Adrenal gland (tissue), 5 donors: Measurements from ENCODE around the gene BRAT1.

Experiments
- POLR2A ChIP-seq, 2 donors: fragments of 450-650 bp; IDR thresholded peaks; one replicate each; pipeline ENCODE4 v1.6.1; 2017; ENCODE audit warnings: antibody characterized with exemption in 2 of 2, mild to moderate bottlenecking in 2 of 2, moderate library complexity in 1 of 2
- TF ChIP-seq, protein P1 (sequence below), 6 experiments: fragments of 450-650 bp in 4 of 6; fragments of 200-600 bp in 2 of 6; sonication (generic) in 1 of 6; IDR thresholded peaks; 1 replicate in 5 of 6; 2 replicates in 1 of 6; pipeline versions ENCODE4 v1.5.1 to v1.8.0; 2016 to 2021; ENCODE audit warnings: antibody characterized with exemption in 6 of 6, mild to moderate bottlenecking in 2 of 6, moderate library complexity in 1 of 6
- donor health status: DM: no; HTN: no; CAD: no.

DNA sequence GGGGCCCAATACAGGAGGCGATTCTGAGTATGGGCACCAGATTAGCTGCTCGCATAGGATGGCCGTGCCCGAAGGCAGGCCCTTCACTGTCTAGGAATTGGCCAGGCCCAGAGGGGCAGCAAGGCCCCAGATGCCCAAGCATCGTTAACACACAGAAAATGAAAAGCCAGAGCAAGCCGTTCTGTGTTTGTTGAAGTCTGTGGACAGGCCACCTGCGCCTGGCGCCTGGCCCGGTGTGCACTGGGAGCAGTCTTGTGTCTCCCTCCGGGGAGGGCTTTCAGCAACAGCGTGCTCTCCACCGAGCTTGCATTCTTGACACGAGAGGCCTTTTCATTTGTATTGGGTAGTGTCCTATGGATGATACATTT is 41.9 kb upstream of the BRAT1 start:
- TF ChIP-seq, protein P1, sequence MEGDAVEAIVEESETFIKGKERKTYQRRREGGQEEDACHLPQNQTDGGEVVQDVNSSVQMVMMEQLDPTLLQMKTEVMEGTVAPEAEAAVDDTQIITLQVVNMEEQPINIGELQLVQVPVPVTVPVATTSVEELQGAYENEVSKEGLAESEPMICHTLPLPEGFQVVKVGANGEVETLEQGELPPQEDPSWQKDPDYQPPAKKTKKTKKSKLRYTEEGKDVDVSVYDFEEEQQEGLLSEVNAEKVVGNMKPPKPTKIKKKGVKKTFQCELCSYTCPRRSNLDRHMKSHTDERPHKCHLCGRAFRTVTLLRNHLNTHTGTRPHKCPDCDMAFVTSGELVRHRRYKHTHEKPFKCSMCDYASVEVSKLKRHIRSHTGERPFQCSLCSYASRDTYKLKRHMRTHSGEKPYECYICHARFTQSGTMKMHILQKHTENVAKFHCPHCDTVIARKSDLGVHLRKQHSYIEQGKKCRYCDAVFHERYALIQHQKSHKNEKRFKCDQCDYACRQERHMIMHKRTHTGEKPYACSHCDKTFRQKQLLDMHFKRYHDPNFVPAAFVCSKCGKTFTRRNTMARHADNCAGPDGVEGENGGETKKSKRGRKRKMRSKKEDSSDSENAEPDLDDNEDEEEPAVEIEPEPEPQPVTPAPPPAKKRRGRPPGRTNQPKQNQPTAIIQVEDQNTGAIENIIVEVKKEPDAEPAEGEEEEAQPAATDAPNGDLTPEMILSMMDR (IDR thresholded peaks at IDR 0.05) = no peak
- TF ChIP-seq POLR2A (IDR thresholded peaks at IDR 0.05) = no peak
